Stimulated activated CD4-positive, alpha-beta T cell treated with anti-CD3 and anti-CD28 coated beads, Interleukin-1b, Interleukin-23, amount 100 ng/mL, for 48 hours (primary cell): ENCODE data around the gene MAP3K13.
"Not testable (repeated sequence)": the region's sequence is repeated elsewhere in the genome, so short reads cannot be mapped to it uniquely, and the experiment has no call there.

ENCODE experiments used
- DNase-seq: peaks from one replicate; pipeline ENCODE4 v3.0.0-alpha.2; 2020

The MAP3K13 gene

GRCh38 chr3:185341616-185342458 lies 21.1 kb upstream of the MAP3K13 start:
- no peak for DNase-seq

- DNase-seq, result no peak
These were observed 20.3 kb upstream of the MAP3K13 start for GRCh38 chr3:185342459-185343174.

- no peak for DNase-seq
These were observed 15.5 kb upstream of the MAP3K13 start for GRCh38 chr3:185347399-185347798.

GRCh38 chr3:185350841-185351240 lies 12.1 kb upstream of the MAP3K13 start:
- DNase-seq, result no peak

- DNase-seq, result no peak
These were observed 11.5 kb upstream of the MAP3K13 start for GRCh38 chr3:185351396-185351795.

GRCh38 chr3:185353225-185353624 lies 9.7 kb upstream of the MAP3K13 start:
- no peak for DNase-seq

- peak; percentile 85 for DNase-seq
These were observed 8.9 kb upstream of the MAP3K13 start for GRCh38 chr3:185353823-185354614.

- no peak for DNase-seq
These were observed 6.4 kb upstream of the MAP3K13 start for GRCh38 chr3:185356499-185356898.

GRCh38 chr3:185361920-185362319 lies 1.0 kb upstream of the MAP3K13 start:
- no peak for DNase-seq

GRCh38 chr3:185363662-185364203 lies 797 bp downstream of the MAP3K13 start:
- no peak for DNase-seq

- DNase-seq, result no peak
These were observed 2.5 kb downstream of the MAP3K13 start for GRCh38 chr3:185365291-185366073.

GRCh38 chr3:185366074-185366335 lies 3.1 kb downstream of the MAP3K13 start:
- no peak for DNase-seq

GRCh38 chr3:185366913-185367312 lies 4.0 kb downstream of the MAP3K13 start:
- DNase-seq, result no peak

- not testable (repeated sequence) for DNase-seq
These were observed 7.4 kb downstream of the MAP3K13 start for GRCh38 chr3:185370349-185370748.

GRCh38 chr3:185371306-185372074 lies 8.6 kb downstream of the MAP3K13 start:
- no peak for DNase-seq

- DNase-seq, result no peak
These were observed 18.6 kb downstream of the MAP3K13 start for GRCh38 chr3:185381320-185382058.

GRCh38 chr3:185382154-185382553 lies 19.2 kb downstream of the MAP3K13 start:
- no peak for DNase-seq

- DNase-seq, result not testable (repeated sequence)
These were observed 23.6 kb downstream of the MAP3K13 start for GRCh38 chr3:185386515-185386914.

- DNase-seq, result no peak
These were observed 24.7 kb downstream of the MAP3K13 start for GRCh38 chr3:185387646-185388045.

GRCh38 chr3:185393055-185393454 lies 30.1 kb downstream of the MAP3K13 start:
- DNase-seq, result no peak

- DNase-seq, result no peak
These were observed 34.7 kb downstream of the MAP3K13 start for GRCh38 chr3:185397676-185398075.
